Hippocampal formation (tissue), 2 donors: ENCODE measurements around the gene CAST.
"Not testable (repeated sequence)": the region's sequence is repeated elsewhere in the genome, so short reads cannot be mapped to it uniquely, and the experiment has no call there.

Source experiments
- DNase-seq, 2 donors: peaks; one replicate each; lab custom pipeline; 2025; lab: John Stamatoyannopoulos, UW

Gene CAST

DNA sequence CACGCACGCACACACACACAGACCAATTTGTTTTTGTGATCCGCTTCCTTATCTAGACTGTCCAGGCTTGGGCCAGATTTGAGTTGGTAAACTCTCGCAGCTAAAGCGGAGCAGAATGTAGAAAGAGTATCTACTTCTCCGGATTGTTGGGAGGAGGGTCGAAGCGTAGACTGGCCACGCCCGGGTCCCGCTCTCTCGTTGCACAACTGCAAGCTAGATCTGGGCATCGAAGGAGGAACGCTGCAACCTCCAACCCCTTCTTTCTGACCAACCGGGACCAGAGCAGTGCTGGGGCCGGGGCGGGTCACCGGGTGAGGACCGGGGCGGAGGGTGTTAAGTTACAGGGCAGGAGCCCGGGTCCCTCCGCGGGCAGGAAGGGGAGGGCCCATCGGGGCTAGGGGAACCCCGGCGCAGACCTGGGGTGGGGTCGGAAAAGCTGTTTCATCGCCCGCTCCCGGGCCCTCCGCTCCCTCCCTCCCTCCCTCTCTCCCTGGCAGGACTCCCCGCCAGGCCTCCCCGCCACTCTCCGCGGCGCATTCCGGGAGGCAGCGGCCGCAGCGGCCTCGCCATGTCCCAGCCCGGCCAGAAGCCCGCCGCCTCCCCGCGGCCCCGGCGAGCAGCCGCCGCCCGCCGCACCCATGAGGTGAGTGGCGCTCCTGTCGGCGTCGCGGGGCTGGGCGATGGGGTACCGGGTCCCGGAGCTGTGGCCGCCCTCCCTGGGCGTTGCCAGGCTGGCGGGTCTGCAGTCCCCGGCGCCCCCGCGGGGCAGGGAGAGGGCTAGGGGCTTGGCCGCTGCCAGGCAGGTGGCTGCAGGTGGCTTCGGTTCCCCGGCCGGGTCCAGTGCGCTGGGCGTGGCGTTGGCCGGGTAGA lies at the start of gene CAST:
CAST (plus strand) TSS at position 522 of the 870 bp plus-strand sequence; CDS start at position 569, 47 bp downstream.
- DNase-seq, result peak in 1 of 2 donors; percentile 71

- DNase-seq, result peak; percentile 17 to 77
Measured at GRCh38 chr5:96614110-96614691, 48.0 kb upstream of the CAST start.

GRCh38 chr5:96615223-96615622 lies 47.0 kb upstream of the CAST start:
- DNase-seq, result no peak

GRCh38 chr5:96616801-96617200 lies 45.4 kb upstream of the CAST start:
- DNase-seq, result no peak

GRCh38 chr5:96618311-96619016 lies 43.7 kb upstream of the CAST start:
- not testable (repeated sequence) for DNase-seq

GRCh38 chr5:96619946-96620345 lies 42.2 kb upstream of the CAST start:
- DNase-seq, result no peak

DNA sequence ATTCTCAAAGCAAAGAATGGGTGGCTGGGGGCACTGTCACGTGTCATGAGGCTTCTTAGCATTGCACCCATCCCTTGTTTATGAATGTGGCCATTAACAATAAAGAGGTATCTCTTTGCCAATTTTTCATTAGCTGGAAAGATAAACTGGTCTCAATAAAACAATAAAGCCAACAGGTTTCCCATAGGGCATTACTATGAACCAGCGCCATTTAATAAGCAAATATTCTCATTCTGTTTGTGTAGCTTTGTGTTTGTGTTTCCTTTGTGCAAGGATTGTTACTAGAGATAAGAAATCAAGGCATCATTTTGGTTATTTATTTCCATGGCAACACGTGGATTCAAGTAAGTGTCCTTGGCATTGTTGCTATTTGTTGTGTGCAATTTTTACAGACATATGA lies 37.6 kb upstream of the CAST start:
- DNase-seq, result no peak

- no peak for DNase-seq
Measured at GRCh38 chr5:96625365-96625764, 36.8 kb upstream of the CAST start.

DNA sequence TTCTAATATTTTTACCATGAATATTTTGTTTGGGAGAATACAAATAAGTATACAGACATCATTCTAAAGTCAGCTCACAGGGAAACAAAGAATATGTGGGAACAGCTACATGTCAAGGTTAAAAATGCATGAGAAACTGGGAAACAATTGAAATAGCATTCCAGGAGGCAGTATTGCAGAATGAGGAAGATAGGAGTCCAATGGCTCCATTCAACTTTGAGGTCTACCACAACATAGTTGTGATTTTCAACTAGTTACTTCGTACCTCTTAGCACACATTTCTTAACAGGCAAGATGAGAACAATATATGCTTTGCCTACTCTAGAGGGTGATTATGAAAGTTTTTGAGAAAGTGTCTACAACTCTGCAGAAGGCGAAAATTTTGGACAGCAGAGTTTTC lies 35.2 kb upstream of the CAST start:
- no peak for DNase-seq

- DNase-seq, result no peak
Measured at GRCh38 chr5:96627792-96628398, 34.3 kb upstream of the CAST start.

- DNase-seq, result no peak
Measured at GRCh38 chr5:96628406-96628805, 33.8 kb upstream of the CAST start.

GRCh38 chr5:96629774-96630173 lies 32.4 kb upstream of the CAST start:
- DNase-seq, result no peak

GRCh38 chr5:96633820-96634219 lies 28.4 kb upstream of the CAST start:
- no peak for DNase-seq

- DNase-seq, result no peak
Measured at GRCh38 chr5:96634881-96635280, 27.3 kb upstream of the CAST start.

GRCh38 chr5:96636046-96636445 lies 26.1 kb upstream of the CAST start:
- no peak for DNase-seq

GRCh38 chr5:96636594-96636993 lies 25.6 kb upstream of the CAST start:
- no peak for DNase-seq

- no peak for DNase-seq
Measured at GRCh38 chr5:96637196-96637595, 25.0 kb upstream of the CAST start.

DNA sequence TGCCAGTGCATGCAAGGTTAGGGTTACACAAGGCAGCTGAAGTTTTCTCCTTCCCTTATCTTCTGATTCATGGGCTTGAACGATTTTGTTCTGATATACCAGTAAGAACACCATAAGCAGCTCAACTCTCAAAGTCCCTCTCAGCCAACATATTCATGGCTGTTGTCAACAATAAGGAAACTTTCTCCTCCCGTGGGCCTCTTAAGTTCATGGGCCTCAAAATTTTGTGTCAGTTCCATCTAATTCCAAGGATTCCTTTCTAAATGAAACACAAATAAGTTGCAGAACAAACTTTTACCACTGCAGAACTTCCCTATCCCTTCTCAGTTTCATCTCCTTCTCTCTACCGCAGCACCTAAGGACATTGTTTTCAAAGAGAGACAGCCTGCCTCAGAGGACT lies 23.6 kb upstream of the CAST start:
- no peak for DNase-seq

DNA sequence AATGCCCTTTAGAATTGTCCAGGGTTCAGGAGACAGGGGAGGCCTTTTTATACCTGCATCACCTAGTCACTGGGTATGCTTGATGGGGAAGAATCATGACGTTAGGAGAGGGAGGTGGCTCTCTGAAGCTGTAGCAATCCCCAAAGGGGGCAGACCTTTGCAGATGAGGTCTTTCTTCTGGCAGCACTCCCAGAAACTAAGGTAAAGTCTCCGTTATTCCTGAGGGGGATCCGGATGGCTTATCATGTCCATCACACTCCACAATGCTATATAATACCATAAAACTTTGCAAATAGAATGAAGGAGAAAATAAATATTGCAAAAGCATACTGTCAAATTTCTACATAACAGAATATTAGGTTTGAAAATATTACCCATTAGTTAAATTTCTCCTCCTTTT lies 21.5 kb upstream of the CAST start:
- no peak for DNase-seq

DNA sequence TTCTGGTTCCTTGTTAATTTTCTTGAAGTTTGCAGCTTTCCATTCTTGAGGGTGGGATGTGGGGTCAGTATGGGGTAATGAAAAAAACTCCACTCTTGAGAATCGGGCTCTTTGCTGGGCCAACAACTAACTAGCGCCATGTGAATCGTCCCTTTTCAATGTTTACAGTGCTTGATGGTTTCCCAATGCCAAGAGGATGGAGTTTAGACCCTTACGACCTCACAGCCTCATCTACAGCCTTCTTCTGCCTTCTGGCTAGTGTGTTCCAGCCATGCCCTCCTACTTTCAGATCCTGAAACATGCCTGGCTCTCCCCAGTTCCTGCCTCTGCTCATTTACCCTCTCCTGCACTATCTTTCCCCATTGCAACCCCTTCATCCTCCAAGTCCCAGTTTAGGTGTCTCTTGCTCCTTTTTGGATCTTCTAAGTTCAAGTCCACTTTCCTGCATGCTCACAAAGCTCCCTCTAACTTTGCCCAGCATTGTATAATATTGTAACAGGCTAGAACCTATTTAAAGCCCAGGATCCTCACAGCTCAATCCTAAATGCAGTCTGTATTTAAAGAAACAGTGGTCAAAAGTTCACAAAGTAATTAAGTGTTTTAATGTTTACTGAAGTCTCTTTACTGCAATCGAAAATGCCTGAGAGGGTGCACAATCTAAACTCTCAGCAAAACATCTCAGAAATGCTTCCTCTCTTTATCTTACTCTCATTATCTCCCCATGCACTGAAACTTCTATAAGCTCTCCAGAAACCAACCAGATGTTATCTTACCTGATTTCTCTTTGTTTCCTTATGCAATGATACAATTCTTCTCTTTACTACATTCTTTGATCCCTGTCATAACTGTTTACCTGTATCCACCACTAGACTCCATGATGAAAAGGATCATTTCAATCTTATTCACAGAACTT lies 20.6 kb upstream of the CAST start:
- no peak for DNase-seq

DNA sequence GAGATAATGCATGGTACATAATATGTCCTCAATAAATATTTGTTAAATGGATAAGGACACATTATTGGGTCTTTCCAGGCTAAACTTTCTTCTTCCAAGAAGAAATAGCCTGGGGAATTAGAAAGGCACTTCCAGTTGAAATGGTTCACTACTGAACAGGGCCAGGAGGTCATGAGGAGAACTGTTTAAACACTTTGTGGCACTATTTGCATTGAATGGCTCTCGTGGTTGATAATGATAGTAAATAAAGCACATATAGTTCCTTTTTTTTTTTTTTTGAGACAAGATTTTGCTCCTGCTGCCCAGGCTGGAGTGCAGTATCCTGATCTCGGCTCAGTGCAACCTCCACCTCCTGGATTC lies 19.9 kb upstream of the CAST start:
- no peak for DNase-seq
